22Rv1 (cell line): ENCODE data around the gene ENHO.
A peak's percentile ranks its signal among the peaks of the same experiment; 100 is the strongest.

Experiments used
- H3K27ac ChIP-seq: fragments of 450-650 bp; 2 replicates; pipeline ENCODE4 v1.5.1; 2017
- CTCF ChIP-seq: fragments of 450-650 bp; IDR thresholded peaks from 2 replicates; pipeline ENCODE4 v1.5.1; 2017; ENCODE audit warnings: mild to moderate bottlenecking
- ZFX ChIP-seq: fragments of 450-650 bp; IDR thresholded peaks from 2 replicates; pipeline ENCODE4 v1.6.1; 2017; ENCODE audit warnings: antibody characterized with exemption, borderline replicate concordance

Gene ENHO

DNA sequence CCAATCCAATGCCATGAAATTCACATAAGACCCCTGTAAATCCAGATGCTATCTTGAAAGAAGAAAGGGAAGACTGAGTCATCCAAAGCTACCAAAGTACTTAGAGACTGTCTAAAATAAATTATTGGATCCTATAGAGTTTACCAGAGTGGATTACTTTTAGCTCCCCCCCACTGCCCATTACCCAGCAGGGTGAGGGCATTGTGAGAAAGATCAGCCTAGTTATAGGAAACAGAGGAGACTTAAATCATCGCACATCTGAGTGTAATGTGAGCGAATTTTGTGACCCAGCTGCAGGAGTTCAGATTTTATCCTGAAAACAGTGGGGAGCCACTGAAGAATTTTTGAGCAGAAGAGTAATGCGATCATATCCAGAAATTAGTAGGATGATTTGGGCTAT, 1.6 kb upstream of the ENHO start:
- TF ChIP-seq ZFX (no peak), CTCF (no peak)
- no peak overlapping the region for H3K27ac ChIP-seq

- TF ChIP-seq ZFX: no peak
- no peak for TF ChIP-seq CTCF
- 0 out of 2 replicates have a peak overlapping the region, but pooled peaks have one; percentile 22 for H3K27ac ChIP-seq
Observed at GRCh38 chr9:34522091-34522887, 501 bp downstream of the ENHO start.

DNA sequence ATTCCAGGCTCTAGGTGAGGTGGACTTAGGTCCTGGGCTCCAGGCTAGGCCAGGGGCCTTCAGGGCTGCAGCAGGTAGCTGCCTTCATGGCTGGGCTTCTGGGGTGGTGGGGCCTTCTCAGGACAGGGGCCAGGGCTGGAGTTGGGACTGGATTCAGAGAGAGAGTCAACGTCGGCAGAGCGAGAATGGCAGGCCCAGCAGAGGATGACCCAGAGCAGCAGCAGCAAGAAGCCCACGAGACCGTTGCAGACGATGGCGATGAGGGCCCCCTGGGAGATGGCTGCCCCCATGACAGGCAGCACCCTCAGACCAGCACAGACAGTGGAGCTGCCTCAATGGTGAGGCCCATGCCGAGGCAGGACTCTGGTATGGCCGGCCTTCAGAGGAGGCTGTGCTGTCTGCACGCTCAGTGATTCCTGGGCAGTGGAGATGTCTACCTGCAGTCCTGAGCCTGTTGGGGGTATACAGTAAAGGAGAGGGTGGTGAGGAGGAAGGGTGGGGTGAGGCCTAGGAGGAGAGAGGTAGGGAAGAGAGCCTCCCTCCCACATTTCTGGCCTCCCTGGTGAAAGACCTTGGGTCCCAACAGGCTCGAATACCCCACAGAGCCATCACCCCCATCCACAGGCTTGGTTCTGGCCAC, 1.3 kb downstream of the ENHO start:
- no peak for TF ChIP-seq ZFX
- H3K27ac ChIP-seq: no peak overlapping the region

DNA sequence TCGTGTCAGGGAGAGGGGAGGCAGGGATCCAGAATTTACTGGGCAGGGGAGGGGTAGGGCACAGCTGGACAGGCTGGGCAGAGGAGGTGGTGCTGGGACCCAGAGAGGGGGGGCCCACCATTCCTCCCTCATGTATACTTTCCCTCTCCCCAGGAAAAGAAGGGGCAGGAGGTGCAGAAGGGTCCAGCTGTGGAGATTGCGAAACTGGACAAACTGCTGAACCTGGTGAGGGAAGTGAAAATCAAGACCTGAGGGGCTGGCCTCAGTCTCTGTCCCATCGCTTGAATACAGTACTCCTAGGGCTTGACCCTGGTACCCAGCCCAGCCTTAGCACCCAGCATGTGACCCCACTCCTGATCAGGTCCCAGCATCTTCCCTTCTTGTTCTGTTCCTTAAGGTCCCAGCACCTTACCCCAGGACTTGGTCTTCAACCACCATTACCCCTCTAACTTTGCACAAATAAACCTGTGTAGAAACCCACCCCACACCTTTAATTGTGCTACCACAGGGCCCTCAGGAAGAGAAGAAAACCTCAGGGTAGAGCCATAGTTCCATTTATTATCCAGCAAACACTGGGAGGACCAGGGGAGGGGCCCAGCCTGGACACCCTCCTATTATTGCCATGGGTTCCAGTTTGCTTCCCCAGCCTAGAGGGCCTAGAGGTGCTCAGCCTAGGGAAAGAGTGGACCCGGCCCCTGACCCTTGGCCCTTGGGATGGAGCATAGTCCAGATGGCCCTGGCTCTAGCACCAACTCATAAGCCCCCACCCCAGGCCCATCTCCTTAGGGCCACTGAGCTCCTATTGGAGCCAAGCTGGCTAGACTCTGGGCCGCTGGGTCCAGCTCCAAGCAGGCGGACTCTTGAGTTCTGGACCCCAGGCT, 2.0 kb downstream of the ENHO start:
- TF ChIP-seq ZFX (no peak), CTCF (no peak)
- no peak overlapping the region for H3K27ac ChIP-seq

GRCh38 chr9:34520096-34520495, 2.7 kb downstream of the ENHO start:
- TF ChIP-seq CTCF (no peak), ZFX (no peak)
- H3K27ac ChIP-seq: no peak overlapping the region

DNA sequence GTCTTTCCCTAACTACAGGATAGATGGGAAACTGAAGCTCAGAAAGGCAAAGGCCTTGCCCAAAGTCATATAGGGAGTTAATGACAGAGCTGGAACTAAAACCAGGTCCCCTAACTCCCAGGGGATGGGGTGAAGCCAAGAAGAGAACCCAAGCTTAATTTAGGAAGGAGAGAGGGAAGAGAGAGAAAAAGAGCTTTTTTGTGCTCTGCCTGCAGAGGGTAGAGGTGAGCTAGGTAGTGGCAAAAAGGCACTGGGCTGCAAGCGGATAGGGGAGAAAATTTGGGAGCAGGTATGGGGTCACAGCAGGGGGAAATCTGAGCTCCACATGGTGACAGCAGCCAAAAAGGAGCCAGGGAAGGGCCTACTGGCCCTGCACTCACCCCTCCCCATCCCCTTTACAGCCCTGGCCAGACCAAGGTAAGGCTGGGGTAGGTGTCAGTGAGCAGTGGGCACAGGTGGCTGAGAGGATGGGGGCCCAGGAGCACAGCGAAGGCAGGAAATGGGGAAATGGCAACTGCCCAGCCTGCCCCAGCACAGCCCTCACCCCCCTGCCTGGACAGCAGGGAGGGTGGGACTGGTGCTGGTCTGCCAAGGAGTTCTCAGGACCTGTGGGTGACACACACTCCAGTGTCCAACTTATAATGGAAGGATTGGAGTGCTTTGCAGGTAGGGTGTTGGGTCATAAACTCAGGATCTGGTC, 3.3 kb downstream of the ENHO start:
- peak; percentile 18; the same call in 1 of the 2 replicates for TF ChIP-seq CTCF
- TF ChIP-seq ZFX: no peak
- no peak overlapping the region for H3K27ac ChIP-seq

- TF ChIP-seq ZFX (no peak), CTCF (no peak)
- no peak overlapping the region for H3K27ac ChIP-seq
Observed at GRCh38 chr9:34518896-34519295, 3.9 kb downstream of the ENHO start.
